ENCODE data around the gene LYSET.
"Not testable (repeated sequence)": the region's sequence is repeated elsewhere in the genome, so short reads cannot be mapped to it uniquely, and the experiment has no call there.

LYSET gene

GRCh38 chr14:93232159-93232558, 47.0 kb downstream of the LYSET start:
- no peak for TF ChIP-seq CTCF (IDR thresholded peaks at IDR 0.05; ENCODE audit: borderline replicate concordance, insufficient read depth, low read depth, low read length)
- H3K4me3 ChIP-seq (ENCODE audit: low read depth, low read length): no peak overlapping the region

- not testable (repeated sequence) for H3K4me3 ChIP-seq (ENCODE audit: low read depth, low read length)
Measured at GRCh38 chr14:93233078-93233477, 48.0 kb downstream of the LYSET start.

- no peak overlapping the region for H3K4me3 ChIP-seq (ENCODE audit: low read depth, low read length)
- TF ChIP-seq CTCF (IDR thresholded peaks at IDR 0.05; ENCODE audit: borderline replicate concordance, insufficient read depth, low read depth, low read length): no peak
Measured at GRCh38 chr14:93234798-93235197, 49.7 kb downstream of the LYSET start.
